GM18502 (cell line): ENCODE data around the gene SPTB.
A peak's percentile ranks its signal among the peaks of the same experiment; 100 is the strongest.

Source experiments
- ATAC-seq: cut with Tn5 transposase; IDR thresholded peaks from one replicate; pipeline ENCODE4 v1.9.1; 2021; ENCODE audit warnings: mild to moderate bottlenecking; ENCODE audit not compliant: unreplicated experiment, poor library complexity

Gene SPTB

GRCh38 chr14:64734990-64735389 lies 144.7 kb downstream of the SPTB start:
- no peak for ATAC-seq

GRCh38 chr14:64733899-64734298 lies 145.8 kb downstream of the SPTB start:
- ATAC-seq, result no peak

DNA sequence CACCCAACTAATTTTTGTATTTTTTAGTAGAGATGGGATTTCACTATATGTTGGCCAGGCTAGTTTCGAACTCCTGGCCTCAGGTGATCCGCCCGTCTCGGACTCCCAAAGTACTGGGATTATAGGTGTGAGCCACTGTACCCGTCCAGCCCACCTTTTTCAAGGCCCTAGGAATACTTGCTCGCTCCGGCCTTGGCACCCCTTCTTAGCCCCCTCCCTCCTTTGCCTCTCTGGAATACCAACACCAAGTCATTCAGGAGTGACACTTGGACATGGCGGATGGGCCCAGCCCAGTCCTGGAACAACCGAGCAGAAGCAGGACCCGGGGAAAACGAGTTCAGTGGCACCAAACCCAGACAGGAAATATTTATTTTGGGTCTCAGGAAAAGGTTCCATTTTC lies 146.4 kb downstream of the SPTB start:
- no peak for ATAC-seq

- no peak for ATAC-seq
These were observed 147.1 kb downstream of the SPTB start for GRCh38 chr14:64732536-64733120.

GRCh38 chr14:64732066-64732465 lies 147.6 kb downstream of the SPTB start:
- no peak for ATAC-seq

GRCh38 chr14:64731141-64731581 lies 148.5 kb downstream of the SPTB start:
- no peak for ATAC-seq

DNA sequence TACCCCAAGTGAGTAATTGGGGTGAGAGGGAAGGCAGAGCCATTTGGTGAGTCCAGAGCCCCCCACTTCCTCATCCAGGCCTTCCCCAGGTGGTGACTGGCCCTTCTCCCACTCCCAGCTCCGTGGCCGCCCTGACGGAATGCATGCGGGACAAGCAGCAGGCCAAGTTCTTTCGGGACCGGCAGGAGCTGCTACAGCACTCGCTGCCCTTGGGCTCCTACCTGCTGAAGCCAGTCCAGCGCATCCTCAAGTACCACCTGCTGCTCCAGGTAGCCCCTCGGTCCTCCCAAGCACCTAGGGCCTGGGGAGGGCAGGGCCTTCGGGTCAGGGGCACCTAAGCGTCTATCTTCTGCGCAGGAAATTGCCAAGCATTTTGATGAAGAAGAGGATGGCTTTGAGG lies 149.0 kb downstream of the SPTB start:
- no peak for ATAC-seq

- no peak for ATAC-seq
These were observed 149.7 kb downstream of the SPTB start for GRCh38 chr14:64730061-64730440.

DNA sequence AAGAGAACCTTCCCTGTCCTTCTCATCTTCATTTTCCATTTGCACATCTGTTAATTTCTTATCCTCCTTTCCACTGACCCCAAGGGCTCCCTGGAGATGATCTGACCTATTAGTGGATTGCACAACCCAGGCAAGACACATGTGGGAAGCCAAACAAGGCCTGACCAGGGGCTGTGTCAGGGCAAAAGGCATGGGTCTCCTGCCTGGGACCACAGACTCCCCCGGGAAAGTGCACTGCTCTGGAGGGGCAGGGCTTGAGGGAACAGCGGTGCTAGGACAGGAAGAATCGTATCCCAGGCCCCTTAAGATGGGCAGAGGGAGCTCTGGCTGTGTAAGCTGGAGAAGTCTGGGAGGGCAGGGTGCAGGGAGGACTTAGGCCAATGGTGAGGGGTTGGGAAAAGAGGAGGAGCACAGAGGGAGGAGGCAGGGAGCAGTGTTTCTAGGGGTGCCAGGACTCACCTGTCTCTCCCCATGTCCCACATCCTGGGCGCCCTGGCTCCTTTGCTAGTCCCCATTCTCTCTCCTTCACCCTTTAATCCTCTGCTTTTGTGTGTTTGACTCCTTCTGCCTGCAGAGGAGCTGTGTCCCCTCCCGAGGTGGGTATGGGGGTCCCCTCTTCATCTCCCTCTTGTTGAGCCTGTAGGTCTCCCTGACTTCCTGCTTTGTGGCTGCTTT lies 150.2 kb downstream of the SPTB start:
- no peak for ATAC-seq

- no peak for ATAC-seq
These were observed 150.9 kb downstream of the SPTB start for GRCh38 chr14:64728856-64729255.

DNA sequence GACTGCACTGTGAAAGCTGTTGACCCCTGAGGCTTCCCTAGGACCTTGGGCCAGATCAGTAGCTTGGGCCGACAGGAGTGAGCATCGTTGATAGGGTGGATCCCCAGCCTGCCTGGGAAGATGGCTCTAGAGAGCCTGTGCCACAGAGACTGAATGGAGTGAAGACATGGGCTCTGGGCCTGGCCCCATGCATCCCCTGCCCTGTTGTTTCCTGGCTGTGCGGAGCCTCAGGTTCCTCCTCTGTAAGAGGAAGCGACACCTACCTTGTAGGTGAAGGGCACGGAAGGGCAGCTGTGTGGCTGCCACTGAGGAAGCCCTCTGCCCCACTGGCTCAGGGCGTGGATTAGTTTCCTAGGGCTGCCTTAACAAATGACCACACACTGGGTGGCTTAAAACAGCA lies 151.6 kb downstream of the SPTB start:
- ATAC-seq, result no peak

DNA sequence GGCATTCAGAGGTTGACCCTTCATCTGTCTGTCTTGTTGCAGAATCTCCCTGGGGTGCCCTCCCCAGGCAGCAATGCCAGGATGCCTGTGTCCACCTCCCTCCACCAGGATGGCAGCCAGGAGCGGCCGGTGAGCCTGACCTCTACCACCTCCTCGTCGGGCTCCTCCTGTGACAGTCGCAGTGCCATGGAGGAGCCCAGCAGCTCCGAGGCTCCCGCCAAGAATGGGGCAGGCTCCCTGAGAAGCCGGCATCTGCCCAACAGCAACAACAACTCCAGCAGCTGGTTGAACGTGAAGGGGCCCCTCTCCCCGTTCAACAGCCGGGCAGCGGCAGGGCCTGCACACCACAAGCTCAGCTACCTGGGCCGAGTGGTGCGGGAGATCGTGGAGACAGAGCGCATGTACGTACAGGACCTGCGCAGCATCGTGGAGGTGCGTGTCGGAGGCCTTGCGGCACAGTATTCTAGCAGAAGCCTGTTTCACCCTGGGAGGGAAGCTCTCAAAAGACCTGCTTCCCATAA lies 152.1 kb downstream of the SPTB start:
- no peak for ATAC-seq

GRCh38 chr14:64726585-64726890 lies 153.2 kb downstream of the SPTB start:
- ATAC-seq, result peak; percentile 56

DNA sequence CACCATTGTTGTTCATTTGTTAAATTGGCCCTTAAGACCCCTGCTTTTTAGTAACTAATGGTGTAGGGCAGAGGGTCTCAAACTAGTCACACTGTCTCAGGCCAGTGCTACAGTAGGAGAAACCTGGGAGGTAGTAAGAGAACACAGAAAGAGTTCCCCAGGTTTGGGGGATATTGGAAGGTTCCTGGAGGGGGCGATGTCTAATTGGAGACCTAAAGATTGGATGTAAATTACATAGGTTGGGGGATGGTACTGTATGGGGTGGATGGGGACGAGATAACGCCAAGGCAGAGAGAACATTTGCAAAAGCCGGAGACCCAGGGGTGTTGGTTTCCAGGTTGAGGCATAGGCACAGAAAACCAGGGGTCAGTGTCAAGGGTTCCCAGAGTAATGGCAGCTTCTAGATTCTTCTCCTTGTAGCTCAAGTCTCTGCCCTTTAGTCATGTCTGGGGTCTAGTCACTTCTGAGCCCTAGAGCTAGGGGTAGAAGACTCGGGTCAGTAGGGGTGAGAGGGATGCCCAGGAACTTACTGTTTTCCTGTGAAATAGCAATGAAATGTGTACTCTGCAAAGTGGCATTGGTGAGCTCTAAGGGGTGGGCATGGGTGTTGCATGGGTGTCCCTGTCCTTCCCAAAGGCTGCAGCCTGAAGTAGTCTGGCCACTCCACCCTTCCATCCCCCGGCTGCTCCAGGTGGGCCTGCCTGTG lies 153.7 kb downstream of the SPTB start:
- no peak for ATAC-seq

- ATAC-seq, result no peak
These were observed 154.4 kb downstream of the SPTB start for GRCh38 chr14:64725261-64725815.

DNA sequence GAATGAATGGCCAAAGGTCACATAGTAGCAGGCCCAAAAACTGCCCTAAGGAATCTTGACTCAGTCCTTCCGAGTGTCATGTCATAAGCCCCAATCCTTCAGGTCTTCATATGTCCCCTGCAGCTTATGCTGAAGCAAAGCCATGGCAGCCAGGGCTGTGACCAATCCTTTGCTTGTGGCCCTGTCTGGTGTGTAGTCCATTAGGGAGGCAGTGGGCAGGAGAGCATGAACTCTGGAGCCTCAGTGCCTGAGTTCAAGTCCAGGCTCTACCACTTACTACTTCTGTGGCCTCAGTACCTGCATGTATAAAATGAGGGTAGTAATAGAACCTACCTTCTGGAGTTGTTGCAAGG lies 155.2 kb downstream of the SPTB start:
- no peak for ATAC-seq

DNA sequence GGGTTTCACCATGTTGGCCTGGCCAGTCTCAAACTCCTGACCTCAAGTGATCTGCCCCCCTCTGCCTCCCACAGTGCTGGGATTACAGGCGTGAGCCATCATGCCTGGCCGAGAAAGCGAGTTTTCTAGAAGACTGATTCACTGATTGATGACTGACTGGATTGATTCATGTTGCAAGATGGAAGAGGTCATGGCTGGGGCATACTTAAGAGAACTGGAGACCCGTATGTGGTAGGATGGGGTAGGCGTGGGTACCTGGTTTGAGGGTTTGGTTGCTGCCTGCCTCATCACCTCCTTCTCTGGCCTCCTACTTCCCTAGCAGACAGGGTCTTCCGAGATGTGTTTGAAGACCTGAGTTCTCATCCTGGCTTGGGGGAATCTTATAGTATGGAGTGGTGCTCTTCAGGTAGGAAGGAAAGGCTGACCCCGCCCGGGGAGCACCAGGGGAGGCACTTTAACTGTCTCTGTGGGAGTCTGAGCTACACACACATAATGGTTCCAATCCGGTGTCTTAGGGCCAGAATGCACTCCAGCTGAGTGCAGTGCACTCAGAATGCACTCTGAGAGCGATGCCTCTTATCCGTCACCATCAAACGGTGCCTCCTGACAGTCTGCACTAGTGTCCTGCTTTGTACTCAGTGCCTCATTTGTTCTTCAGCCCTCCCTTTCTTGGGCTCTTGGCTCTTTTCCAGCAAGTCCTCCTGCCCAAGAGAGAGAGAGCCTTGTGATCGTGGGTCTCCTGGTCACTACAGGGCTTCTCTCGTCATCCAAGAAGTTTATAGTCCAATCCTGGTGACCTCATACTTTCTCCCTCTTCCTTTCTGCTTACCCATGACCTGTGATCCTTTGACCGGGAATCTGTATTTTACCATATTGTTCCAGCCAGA lies 155.8 kb downstream of the SPTB start:
- no peak for ATAC-seq

GRCh38 chr14:64722842-64723447 lies 156.8 kb downstream of the SPTB start:
- ATAC-seq, result no peak

GRCh38 chr14:64721899-64722298 lies 157.8 kb downstream of the SPTB start:
- no peak for ATAC-seq

DNA sequence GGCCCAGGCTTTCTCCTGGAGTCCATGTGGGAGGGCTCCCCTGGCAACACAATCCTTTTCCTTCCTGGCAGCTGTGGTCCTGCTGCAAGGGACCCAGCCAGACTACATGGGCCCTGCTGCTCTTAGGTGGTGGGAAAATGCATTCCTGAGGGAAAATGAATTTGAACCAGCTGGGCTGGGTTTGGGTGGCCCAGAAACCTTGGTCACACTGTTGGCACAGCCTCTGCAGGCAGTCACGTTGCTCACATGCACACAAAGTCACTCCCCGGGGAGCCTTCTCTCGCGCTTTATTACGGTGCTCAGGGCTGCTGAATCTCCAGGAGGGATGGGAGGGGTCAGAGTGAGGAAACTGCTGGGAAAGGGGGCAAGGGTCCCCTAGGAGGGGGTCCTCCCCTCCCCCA lies 158.3 kb downstream of the SPTB start:
- no peak for ATAC-seq
